NCI-H1694 treated with DMSO at 0.1 percent for 48 hours (cell line): ENCODE measurements around the gene NTHL1.

Experiments used
- DNase-seq: peaks from one replicate; lab custom pipeline; 2025; lab: John Stamatoyannopoulos, UW

The NTHL1 gene

GRCh38 chr16:2063861-2064260 is 16.2 kb upstream of the NTHL1 start:
- DNase-seq, result no peak

GRCh38 chr16:2062801-2063200 is 15.2 kb upstream of the NTHL1 start:
- no peak for DNase-seq

- no peak for DNase-seq
Measured at GRCh38 chr16:2061526-2061925, 13.9 kb upstream of the NTHL1 start.

GRCh38 chr16:2061023-2061422 is 13.4 kb upstream of the NTHL1 start:
- DNase-seq, result no peak

GRCh38 chr16:2060346-2060745 is 12.7 kb upstream of the NTHL1 start:
- DNase-seq, result no peak

- no peak for DNase-seq
Measured at GRCh38 chr16:2058872-2059271, 11.2 kb upstream of the NTHL1 start.

GRCh38 chr16:2058420-2058819 is 10.8 kb upstream of the NTHL1 start:
- DNase-seq, result no peak

- no peak for DNase-seq
Measured at GRCh38 chr16:2057438-2057837, 9.8 kb upstream of the NTHL1 start.

GRCh38 chr16:2056681-2057407 is 9.2 kb upstream of the NTHL1 start:
- no peak for DNase-seq

- DNase-seq, result no peak
Measured at GRCh38 chr16:2056077-2056476, 8.4 kb upstream of the NTHL1 start.

GRCh38 chr16:2054543-2055245 is 7.1 kb upstream of the NTHL1 start:
- no peak for DNase-seq

GRCh38 chr16:2053897-2054296 is 6.3 kb upstream of the NTHL1 start:
- no peak for DNase-seq

GRCh38 chr16:2053211-2053610 is 5.6 kb upstream of the NTHL1 start:
- DNase-seq, result no peak

GRCh38 chr16:2048116-2048543 is 496 bp upstream of the NTHL1 start:
- DNase-seq, result no peak

GRCh38 chr16:2046893-2047329 is 723 bp downstream of the NTHL1 start:
- DNase-seq, result no peak

GRCh38 chr16:2045965-2046892 is 1.4 kb downstream of the NTHL1 start:
- no peak for DNase-seq

- DNase-seq, result no peak
Measured at GRCh38 chr16:2044541-2044940, 3.1 kb downstream of the NTHL1 start.

GRCh38 chr16:2043667-2044451 is 3.8 kb downstream of the NTHL1 start:
- DNase-seq, result no peak

- no peak for DNase-seq
Measured at GRCh38 chr16:2042986-2043666, 4.5 kb downstream of the NTHL1 start.

- DNase-seq, result no peak
Measured at GRCh38 chr16:2042171-2042985, 5.3 kb downstream of the NTHL1 start.
